ENCODE data around the gene FNDC3B.
A peak's percentile ranks its signal among the peaks of the same experiment; 100 is the strongest.

Gene FNDC3B

DNA sequence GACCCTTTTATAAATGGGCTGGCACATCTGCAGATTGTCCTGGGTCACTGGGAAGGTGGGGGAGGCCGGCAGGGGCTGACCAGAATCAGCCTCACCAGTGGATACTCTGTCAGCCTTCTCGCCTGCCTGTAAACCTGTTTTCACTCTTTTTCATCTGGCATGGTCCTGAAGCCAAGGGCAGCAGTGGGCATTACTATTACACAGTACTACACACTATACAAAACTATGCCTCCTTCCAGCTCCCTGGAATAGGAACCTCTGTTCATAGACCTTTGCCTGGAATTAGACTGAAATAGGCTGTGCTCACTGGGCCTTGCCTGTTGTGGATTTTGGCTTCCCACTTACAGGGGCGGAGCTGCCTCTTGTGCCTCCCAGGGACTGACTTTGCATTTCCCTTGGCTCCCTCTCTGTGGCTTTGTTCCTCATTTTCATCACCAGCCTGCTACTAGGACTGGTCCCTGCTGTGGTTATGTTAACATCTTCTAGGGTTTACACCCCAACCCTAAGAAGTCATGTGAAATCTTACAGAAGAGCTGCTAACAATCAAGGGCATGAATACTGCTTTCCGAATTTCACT is 120.7 kb downstream of the FNDC3B start:
- Histone ChIP-seq H3K4me1 (ENCODE audit: control extremely low read depth in 1 of 4, control insufficient read depth in 4 of 4, insufficient read depth in 4 of 4, low read length in 3 of 4) (peaks cover 3 to 21% (median 12%) of the 10 kb centered on the region in 4 experiments), H3K4me3 (ENCODE audit: control insufficient read depth in 1 of 7, extremely low read depth in 1 of 7, insufficient read depth in 4 of 7, low read depth in 2 of 7, low read length in 6 of 7) (peak overlapping the region in 1 of 7 experiments; percentile 13), H3K9me3 (ENCODE audit: control extremely low read depth in 1 of 5, control insufficient read depth in 4 of 5, insufficient read depth in 2 of 5, low read depth in 1 of 5, low read length in 4 of 5) (no peaks in the 10 kb centered on the region), H3K27ac (ENCODE audit: insufficient read depth in 1 of 2, low read depth in 1 of 2, low read length in 2 of 2, poor library complexity in 1 of 2, severe bottlenecking in 2 of 2) (peak overlapping the region in 1 of 2 experiments; percentile 3), H3K36me3 (ENCODE audit: control insufficient read depth in 4 of 4, insufficient read depth in 4 of 4, low read length in 3 of 4) (peaks cover 0 to 16% (median 0%) of the 10 kb centered on the region in 4 experiments), H3K27me3 (replicated peaks in 2 of 5; ENCODE audit: control insufficient read depth in 4 of 5, insufficient read depth in 5 of 5, low read length in 4 of 5) (no peaks in the 10 kb centered on the region)
- WGBS (ENCODE audit: insufficient coverage) = 56% methylated on average over 4 of the region's 4 CpGs
- ChIA-PET CTCF (interaction anchor here (0.9 kb wide), 1 partner anchor 113 kb away, joined by 3 read pairs; no protein-coding TSS in a partner anchor), POLR2A (no interaction called here)
- DNase-seq = peak; percentile 36 to 83 (median 74)

DNA sequence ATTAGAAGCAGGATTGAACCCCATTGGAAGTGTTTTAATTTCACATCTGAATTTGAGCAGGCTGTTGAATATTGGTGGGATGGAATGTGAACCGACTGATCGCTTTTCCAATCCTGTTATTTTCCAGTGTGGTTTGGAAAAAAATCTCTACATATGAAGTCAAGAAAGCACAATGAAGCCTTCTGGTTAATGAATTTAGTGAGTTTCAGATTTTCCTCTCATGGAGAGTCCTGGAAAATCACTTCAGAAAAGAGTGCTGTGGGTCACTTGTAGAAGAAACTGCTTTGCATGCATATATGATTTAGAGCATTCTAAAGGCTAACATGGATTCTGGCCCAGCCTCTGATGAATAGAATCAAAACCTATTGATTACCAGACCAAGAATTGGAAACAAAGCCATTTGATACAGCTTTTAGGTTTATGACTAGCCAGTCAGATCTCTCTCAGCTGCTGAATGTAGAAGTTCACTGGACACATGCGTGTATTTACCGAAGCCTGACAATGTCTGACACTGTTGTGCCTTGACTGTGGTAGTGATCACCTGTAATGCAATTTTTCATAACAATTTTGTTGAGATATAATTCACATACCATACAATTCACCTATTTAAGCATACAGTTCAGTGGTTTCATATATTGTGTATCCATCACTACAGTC is 121.9 kb downstream of the FNDC3B start:
- POLR2A ChIA-PET = no interaction called here
- no peak for DNase-seq
- Histone ChIP-seq H3K4me3 (ENCODE audit: control insufficient read depth in 1 of 7, extremely low read depth in 1 of 7, insufficient read depth in 4 of 7, low read depth in 2 of 7, low read length in 6 of 7) (no peak overlapping the region), H3K27me3 (replicated peaks in 2 of 5; ENCODE audit: control insufficient read depth in 4 of 5, insufficient read depth in 5 of 5, low read length in 4 of 5) (no peaks in the 10 kb centered on the region), H3K4me1 (ENCODE audit: control extremely low read depth in 1 of 4, control insufficient read depth in 4 of 4, insufficient read depth in 4 of 4, low read length in 3 of 4) (peaks cover 3 to 21% (median 12%) of the 10 kb centered on the region in 4 experiments), H3K36me3 (ENCODE audit: control insufficient read depth in 4 of 4, insufficient read depth in 4 of 4, low read length in 3 of 4) (peaks cover 0 to 14% (median 0%) of the 10 kb centered on the region in 4 experiments), H3K27ac (ENCODE audit: insufficient read depth in 1 of 2, low read depth in 1 of 2, low read length in 2 of 2, poor library complexity in 1 of 2, severe bottlenecking in 2 of 2) (no peak overlapping the region), H3K9me3 (ENCODE audit: control extremely low read depth in 1 of 5, control insufficient read depth in 4 of 5, insufficient read depth in 2 of 5, low read depth in 1 of 5, low read length in 4 of 5) (no peaks in the 10 kb centered on the region)
- WGBS (ENCODE audit: insufficient coverage) = no CpG with 5 or more reads among the region's 4 CpGs
- CTCF ChIA-PET = no interaction called here

DNA sequence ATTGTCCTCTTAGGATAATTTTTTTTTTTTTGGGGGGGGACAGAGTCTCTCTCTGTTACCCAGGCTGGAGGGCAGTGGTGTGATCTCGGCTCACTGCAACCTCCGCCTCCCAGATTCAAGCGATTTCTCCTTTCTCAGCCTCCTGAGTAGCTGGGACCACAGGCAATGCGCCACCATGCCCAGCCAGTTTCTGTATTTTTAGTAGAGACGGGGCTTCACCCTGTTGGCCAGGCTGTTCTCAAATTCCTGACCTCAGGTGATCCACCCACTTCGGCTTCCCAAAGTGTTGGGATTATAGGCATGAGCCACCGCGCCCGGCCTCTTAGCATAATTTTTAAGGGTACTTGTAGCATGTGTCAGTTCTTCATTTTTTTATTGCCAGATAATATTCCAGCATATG is 122.6 kb downstream of the FNDC3B start:
- WGBS (ENCODE audit: insufficient coverage) = 97% methylated on average over 6 of the region's 9 CpGs
- H3K9me3 ChIP-seq (ENCODE audit: control extremely low read depth in 1 of 5, control insufficient read depth in 4 of 5, insufficient read depth in 2 of 5, low read depth in 1 of 5, low read length in 4 of 5) = no peaks in the 10 kb centered on the region
- no peak overlapping the region for H3K27ac ChIP-seq (ENCODE audit: insufficient read depth in 1 of 2, low read depth in 1 of 2, low read length in 2 of 2, poor library complexity in 1 of 2, severe bottlenecking in 2 of 2)
- no peaks in the 10 kb centered on the region for H3K27me3 ChIP-seq (replicated peaks in 2 of 5; ENCODE audit: control insufficient read depth in 4 of 5, insufficient read depth in 5 of 5, low read length in 4 of 5)
- POLR2A ChIA-PET = no interaction called here
- H3K4me1 ChIP-seq (ENCODE audit: control extremely low read depth in 1 of 4, control insufficient read depth in 4 of 4, insufficient read depth in 4 of 4, low read length in 3 of 4) = peaks cover 3 to 21% (median 12%) of the 10 kb centered on the region in 4 experiments
- peaks cover 0 to 9% (median 0%) of the 10 kb centered on the region in 4 experiments for H3K36me3 ChIP-seq (ENCODE audit: control insufficient read depth in 4 of 4, insufficient read depth in 4 of 4, low read length in 3 of 4)
- H3K4me3 ChIP-seq (ENCODE audit: control insufficient read depth in 1 of 7, extremely low read depth in 1 of 7, insufficient read depth in 4 of 7, low read depth in 2 of 7, low read length in 6 of 7) = no peak overlapping the region
- CTCF ChIA-PET = no interaction called here
- no peak for DNase-seq

DNA sequence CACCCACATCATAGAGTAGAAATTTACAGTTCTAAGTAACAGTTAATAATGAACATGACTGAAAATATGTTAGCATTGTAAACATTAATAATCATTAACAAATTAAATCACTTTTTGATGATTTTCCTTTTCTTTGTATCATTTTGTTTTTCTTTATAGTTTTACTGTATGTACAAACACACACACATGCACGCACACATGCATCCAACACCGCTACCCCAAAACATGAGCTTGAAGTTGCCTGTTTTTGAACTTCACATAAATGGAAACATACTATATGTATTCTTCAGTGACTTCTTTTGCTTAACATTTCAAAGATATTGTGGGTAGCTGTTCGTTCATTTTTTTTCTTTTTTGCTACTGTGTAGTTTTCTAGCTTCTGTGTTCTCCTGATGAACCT is 123.9 kb downstream of the FNDC3B start:
- no peak overlapping the region for H3K4me3 ChIP-seq (ENCODE audit: control insufficient read depth in 1 of 7, extremely low read depth in 1 of 7, insufficient read depth in 4 of 7, low read depth in 2 of 7, low read length in 6 of 7)
- CTCF ChIA-PET = interaction anchor here (1.4 kb wide), 1 partner anchor 62 kb away, joined by 4 read pairs; no protein-coding TSS in a partner anchor
- H3K9me3 ChIP-seq (ENCODE audit: control extremely low read depth in 1 of 5, control insufficient read depth in 4 of 5, insufficient read depth in 2 of 5, low read depth in 1 of 5, low read length in 4 of 5) = no peaks in the 10 kb centered on the region
- DNase-seq = no peak
- no peaks in the 10 kb centered on the region for H3K27me3 ChIP-seq (replicated peaks in 2 of 5; ENCODE audit: control insufficient read depth in 4 of 5, insufficient read depth in 5 of 5, low read length in 4 of 5)
- no peak overlapping the region for H3K27ac ChIP-seq (ENCODE audit: insufficient read depth in 1 of 2, low read depth in 1 of 2, low read length in 2 of 2, poor library complexity in 1 of 2, severe bottlenecking in 2 of 2)
- POLR2A ChIA-PET = no interaction called here
- H3K36me3 ChIP-seq (ENCODE audit: control insufficient read depth in 4 of 4, insufficient read depth in 4 of 4, low read length in 3 of 4) = peaks cover 0 to 7% (median 0%) of the 10 kb centered on the region in 4 experiments
- no CpG with 5 or more reads among the region's 3 CpGs for WGBS (ENCODE audit: insufficient coverage)
- peaks cover 3 to 21% (median 12%) of the 10 kb centered on the region in 4 experiments for H3K4me1 ChIP-seq (ENCODE audit: control extremely low read depth in 1 of 4, control insufficient read depth in 4 of 4, insufficient read depth in 4 of 4, low read length in 3 of 4)

DNA sequence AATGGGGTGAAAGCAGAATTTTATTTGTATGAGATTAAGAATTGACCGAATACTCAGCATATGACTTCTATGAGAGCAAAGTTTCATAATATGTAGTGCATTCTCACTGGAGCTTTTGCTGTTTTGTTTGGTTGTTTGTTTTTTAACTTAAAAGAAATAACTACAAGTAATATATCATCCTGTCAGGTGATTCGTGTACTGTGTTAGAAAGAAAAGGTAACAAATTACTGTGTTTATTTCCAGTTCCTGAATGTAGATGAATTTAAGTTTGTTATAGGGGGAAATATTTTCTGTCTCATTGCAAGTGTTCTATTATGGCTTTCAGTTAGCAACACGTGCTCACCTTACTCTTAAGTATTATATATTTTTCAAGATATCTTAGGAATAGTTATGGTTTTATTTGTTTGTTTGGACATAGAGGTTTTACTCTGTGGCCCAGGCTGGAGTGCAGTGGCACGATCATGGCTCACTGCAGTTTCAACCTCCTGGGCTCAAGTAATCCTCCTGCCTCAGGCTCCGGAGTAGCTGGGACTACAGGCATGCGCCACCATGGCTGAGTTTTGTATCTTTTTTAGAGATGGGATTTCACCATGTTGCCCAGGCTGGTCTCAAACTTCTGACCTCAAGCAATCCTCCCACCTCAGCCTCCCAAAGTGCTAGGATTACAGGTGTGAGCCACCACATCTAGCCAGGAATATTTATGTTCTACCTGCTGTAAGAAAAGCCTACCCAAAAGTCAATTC is 125.4 kb downstream of the FNDC3B start:
- H3K36me3 ChIP-seq (ENCODE audit: control insufficient read depth in 4 of 4, insufficient read depth in 4 of 4, low read length in 3 of 4) = peaks cover 0 to 11% (median 0%) of the 10 kb centered on the region in 4 experiments
- ChIA-PET POLR2A (no interaction called here), CTCF (no interaction called here)
- H3K4me3 ChIP-seq (ENCODE audit: control insufficient read depth in 1 of 7, extremely low read depth in 1 of 7, insufficient read depth in 4 of 7, low read depth in 2 of 7, low read length in 6 of 7) = no peak overlapping the region
- WGBS (ENCODE audit: insufficient coverage) = 100% methylated on average over 4 of the region's 6 CpGs
- H3K4me1 ChIP-seq (ENCODE audit: control extremely low read depth in 1 of 4, control insufficient read depth in 4 of 4, insufficient read depth in 4 of 4, low read length in 3 of 4) = peaks cover 3 to 10% (median 7%) of the 10 kb centered on the region in 4 experiments
- no peaks in the 10 kb centered on the region for H3K27me3 ChIP-seq (replicated peaks in 2 of 5; ENCODE audit: control insufficient read depth in 4 of 5, insufficient read depth in 5 of 5, low read length in 4 of 5)
- H3K27ac ChIP-seq (ENCODE audit: insufficient read depth in 1 of 2, low read depth in 1 of 2, low read length in 2 of 2, poor library complexity in 1 of 2, severe bottlenecking in 2 of 2) = no peak overlapping the region
- no peaks in the 10 kb centered on the region for H3K9me3 ChIP-seq (ENCODE audit: control extremely low read depth in 1 of 5, control insufficient read depth in 4 of 5, insufficient read depth in 2 of 5, low read depth in 1 of 5, low read length in 4 of 5)
- DNase-seq = no peak

DNA sequence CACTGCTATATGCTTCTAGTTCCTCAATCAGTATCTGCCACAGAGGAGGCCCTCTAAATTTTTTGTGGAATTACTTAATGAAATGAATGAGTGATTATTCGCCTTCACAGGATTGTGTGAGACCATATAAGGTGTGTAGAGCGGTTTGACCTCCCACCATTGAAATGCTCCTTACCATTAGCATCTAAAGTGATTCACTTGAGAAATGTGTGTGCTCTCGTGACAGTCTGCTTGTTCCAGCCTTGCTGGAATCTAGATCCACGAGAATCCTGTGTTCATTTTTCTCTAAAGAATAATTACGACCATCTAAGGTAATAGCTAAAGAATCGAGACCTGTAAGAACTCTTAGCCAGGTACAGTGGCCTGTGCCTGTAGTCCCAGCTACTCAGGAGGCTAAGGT is 126.9 kb downstream of the FNDC3B start:
- no peaks in the 10 kb centered on the region for H3K9me3 ChIP-seq (ENCODE audit: control extremely low read depth in 1 of 5, control insufficient read depth in 4 of 5, insufficient read depth in 2 of 5, low read depth in 1 of 5, low read length in 4 of 5)
- no peaks in the 10 kb centered on the region for H3K4me1 ChIP-seq (ENCODE audit: control extremely low read depth in 1 of 4, control insufficient read depth in 4 of 4, insufficient read depth in 4 of 4, low read length in 3 of 4)
- peaks cover 0 to 19% (median 0%) of the 10 kb centered on the region in 4 experiments for H3K36me3 ChIP-seq (ENCODE audit: control insufficient read depth in 4 of 4, insufficient read depth in 4 of 4, low read length in 3 of 4)
- no peak overlapping the region for H3K27ac ChIP-seq (ENCODE audit: insufficient read depth in 1 of 2, low read depth in 1 of 2, low read length in 2 of 2, poor library complexity in 1 of 2, severe bottlenecking in 2 of 2)
- no peak for DNase-seq
- no peaks in the 10 kb centered on the region for H3K27me3 ChIP-seq (replicated peaks in 2 of 5; ENCODE audit: control insufficient read depth in 4 of 5, insufficient read depth in 5 of 5, low read length in 4 of 5)
- 100% methylated on average over 4 of the region's 6 CpGs for WGBS (ENCODE audit: insufficient coverage)
- H3K4me3 ChIP-seq (ENCODE audit: control insufficient read depth in 1 of 7, extremely low read depth in 1 of 7, insufficient read depth in 4 of 7, low read depth in 2 of 7, low read length in 6 of 7) = no peak overlapping the region
- ChIA-PET POLR2A (no interaction called here), CTCF (no interaction called here)

GRCh38 chr3:172166890-172167289 is 127.5 kb downstream of the FNDC3B start:
- Histone ChIP-seq H3K4me3 (ENCODE audit: control insufficient read depth in 1 of 7, extremely low read depth in 1 of 7, insufficient read depth in 4 of 7, low read depth in 2 of 7, low read length in 6 of 7) (no peak overlapping the region), H3K4me1 (ENCODE audit: control extremely low read depth in 1 of 4, control insufficient read depth in 4 of 4, insufficient read depth in 4 of 4, low read length in 3 of 4) (no peaks in the 10 kb centered on the region), H3K36me3 (ENCODE audit: control insufficient read depth in 4 of 4, insufficient read depth in 4 of 4, low read length in 3 of 4) (peaks cover 0 to 14% (median 0%) of the 10 kb centered on the region in 4 experiments), H3K27ac (ENCODE audit: insufficient read depth in 1 of 2, low read depth in 1 of 2, low read length in 2 of 2, poor library complexity in 1 of 2, severe bottlenecking in 2 of 2) (no peak overlapping the region), H3K27me3 (replicated peaks in 2 of 5; ENCODE audit: control insufficient read depth in 4 of 5, insufficient read depth in 5 of 5, low read length in 4 of 5) (no peaks in the 10 kb centered on the region), H3K9me3 (ENCODE audit: control extremely low read depth in 1 of 5, control insufficient read depth in 4 of 5, insufficient read depth in 2 of 5, low read depth in 1 of 5, low read length in 4 of 5) (no peaks in the 10 kb centered on the region)
- 97% methylated on average over 5 of the region's 9 CpGs for WGBS (ENCODE audit: insufficient coverage)
- no peak for DNase-seq
- ChIA-PET POLR2A (no interaction called here), CTCF (no interaction called here)
